T-cell (primary cell): Measurements from ENCODE around the gene LMTK3. TPM values are rescaled to one million over a fixed set of nuclear protein-coding genes. Genes with fewer than 3 reads are reported as not detected.

Experiments
- ATAC-seq, 4 experiments: fragments of 200-7000 bp in 3 of 4; fragments of 150-1000 bp in 1 of 4; cut with Tn5 transposase; replicated peaks in 1 of 4; 1 replicate in 3 of 4; 2 replicates in 1 of 4; pipeline ENCODE4 v1.10.0; 2021; ENCODE audit warnings: moderate library complexity in 3 of 4, mild to moderate bottlenecking in 2 of 4, moderate number of reproducible peaks in 1 of 4
- CTCF ChIA-PET, 2 donors: fragments of 300-600 bp; sonication (Branson Sonifier 250); formaldehyde crosslinking; loops; one replicate each; lab custom pipeline; 2022; ENCODE audit warnings: antibody characterized with exemption in 2 of 2; lab: Charles Lee
- POLR2A ChIA-PET, 2 donors: fragments of 300-600 bp; sonication (Branson Sonifier 250); formaldehyde crosslinking; loops; one replicate each; lab custom pipeline; 2022; ENCODE audit warnings: antibody characterized with exemption in 2 of 2; lab: Charles Lee
- DNase-seq, 35 experiments: peaks; one replicate each; pipeline versions ENCODE4 v3.0.0 to v3.0.0-alpha.2; 2013 to 2023
- H3K27ac ChIP-seq: one replicate; pipeline ENCODE4 v1.5.1; 2013; ENCODE audit warnings: low read length
- H3K27me3 ChIP-seq, 2 experiments: replicated peaks in 1 of 2; 1 replicate in 1 of 2; 2 replicates in 1 of 2; pipeline versions ENCODE4 v1.6.1 to v1.7.0; 2013; ENCODE audit warnings: low read length in 1 of 2, mixed read lengths in 1 of 2; ENCODE audit not compliant: control insufficient read depth in 2 of 2, insufficient read depth in 2 of 2; ENCODE audit errors: extremely low read depth in 1 of 2
- H3K36me3 ChIP-seq, 2 donors: 1 replicate in 1 of 2; 2 replicates in 1 of 2; pipeline versions ENCODE4 v1.6.1 to v1.7.0; 2013; ENCODE audit warnings: low read length in 1 of 2; ENCODE audit not compliant: control insufficient read depth in 2 of 2, insufficient read depth in 1 of 2; ENCODE audit errors: extremely low read depth in 1 of 2
- H3K4me1 ChIP-seq, 2 experiments: 1 replicate in 1 of 2; 2 replicates in 1 of 2; pipeline versions ENCODE4 v1.6.1 to v1.7.0; 2013; ENCODE audit warnings: low read length in 2 of 2, mixed read lengths in 1 of 2; ENCODE audit not compliant: insufficient read depth in 2 of 2, control insufficient read depth in 1 of 2; ENCODE audit errors: extremely low read depth in 1 of 2
- H3K4me3 ChIP-seq, 2 donors: 1 replicate in 1 of 2; 2 replicates in 1 of 2; pipeline versions ENCODE4 v1.5.1 to v1.7.0; 2013; ENCODE audit warnings: mild to moderate bottlenecking in 2 of 2, low read length in 1 of 2, moderate library complexity in 1 of 2; ENCODE audit not compliant: control insufficient read depth in 1 of 2; ENCODE audit errors: extremely low read depth in 1 of 2
- H3K9me3 ChIP-seq: 2 replicates; pipeline ENCODE4 v1.7.0; 2013
- H3K27ac Mint-ChIP-seq, 2 donors: one replicate each; pipeline ENCODE4 v1.8.0; 2020 to 2021; ENCODE audit warnings: mild to moderate bottlenecking in 2 of 2, mixed read lengths in 2 of 2
- H3K27me3 Mint-ChIP-seq, 2 donors: one replicate each; pipeline ENCODE4 v1.8.0; 2021 to 2022; ENCODE audit warnings: mixed read lengths in 2 of 2
- H3K36me3 Mint-ChIP-seq: one replicate; pipeline ENCODE4 v1.8.0; 2021; ENCODE audit warnings: mixed read lengths
- H3K4me1 Mint-ChIP-seq, 3 donors: one replicate each; pipeline ENCODE4 v1.8.0; 2020 to 2022; ENCODE audit warnings: mixed read lengths in 3 of 3, mild to moderate bottlenecking in 1 of 3
- H3K4me3 Mint-ChIP-seq, 3 donors: one replicate each; pipeline ENCODE4 v1.8.0; 2020 to 2022; ENCODE audit warnings: mild to moderate bottlenecking in 3 of 3, mixed read lengths in 3 of 3, moderate library complexity in 3 of 3
- H3K9me3 Mint-ChIP-seq, 3 donors: one replicate each; pipeline ENCODE4 v1.8.0; 2020 to 2022; ENCODE audit warnings: mixed read lengths in 3 of 3
- WGBS: methylation state at CpG from one replicate; pipeline ENCODE4 v1.1.5; 2013; ENCODE audit warnings: missing lambda C conversion rate; ENCODE audit not compliant: insufficient coverage; 5-methylcytosine and 5-hydroxymethylcytosine counted together
- total RNA-seq, 35 experiments: library from RNA in 6 of 35; stranded (reverse) in 6 of 35; fragments of 120-200 nt in 1 of 35; gene quantifications; one replicate each; pipeline versions ENCODE4 v1.2.1 to v1.2.4 and lab custom pipeline; 2013 to 2026

LMTK3 gene
- total RNA-seq, 5 donors from 2014 or later (not counting 1 experiment from before 2014, with no cell fraction given), result 17.5 to 28.2 (median 23.5) TPM

GRCh38 chr19:48448563-48448962 lies 63.1 kb downstream of the LMTK3 start:
- H3K36me3 ChIP-seq, result peaks cover 18 to 62% of the 10 kb centered on the region in 2 donors
- POLR2A ChIA-PET, result interaction anchor here (0.5 to 1.0 kb wide), 3 partner anchors 9 to 39 kb away, joined by 3 to 4 read pairs (median 3); no protein-coding TSS in a partner anchor
- 92% methylated on average over 4 of the region's 4 CpGs for WGBS

GRCh38 chr19:48446579-48446978 lies 65.1 kb downstream of the LMTK3 start:
- Histone ChIP-seq H3K36me3 (peaks cover 16 to 45% of the 10 kb centered on the region in 2 donors), H3K9me3 (no peaks in the 10 kb centered on the region), H3K4me1 (peaks cover 13 to 28% of the 10 kb centered on the region in 2 experiments), H3K27me3 (peaks cover 0 to 19% of the 10 kb centered on the region in 2 experiments), H3K4me3 (peak overlapping the region; percentile 75 to 88), H3K27ac (peak overlapping the region; percentile 75)
- POLR2A ChIA-PET, result no interaction called here
- ATAC-seq, result no peak
- DNase-seq, result no peak
- WGBS, result 29% methylated on average over 1 of the region's 7 CpGs
- Mint-ChIP-seq H3K27me3 (peaks cover 14 to 16% of the 10 kb centered on the region in 2 donors), H3K4me3 (peak overlapping the region; percentile 90 to 92 (median 91)), H3K36me3 (peaks cover 24% of the 10 kb centered on the region), H3K27ac (peak overlapping the region in 1 of 2 donors; percentile 93), H3K4me1 (peaks cover 34 to 44% (median 42%) of the 10 kb centered on the region in 3 donors), H3K9me3 (no peaks in the 10 kb centered on the region)
- CTCF ChIA-PET, result no interaction called here

More at GRCh38 chr19:48448563-48448962, 63.1 kb downstream of the LMTK3 start:
- H3K36me3 Mint-ChIP-seq, result peaks cover 26% of the 10 kb centered on the region
- ATAC-seq (no peak), DNase-seq (no peak)
- H3K4me1 ChIP-seq, result peaks cover 13 to 28% of the 10 kb centered on the region in 2 experiments
- H3K9me3 Mint-ChIP-seq, result no peaks in the 10 kb centered on the region
- H3K27ac ChIP-seq, result no peak overlapping the region
- H3K27ac Mint-ChIP-seq, result no peak overlapping the region
- H3K27me3 Mint-ChIP-seq, result peaks cover 6 to 9% of the 10 kb centered on the region in 2 donors
- peaks cover 0 to 10% of the 10 kb centered on the region in 2 experiments for H3K27me3 ChIP-seq
- peak overlapping the region in 1 of 3 donors; percentile 25 for H3K4me3 Mint-ChIP-seq
- H3K4me3 ChIP-seq, result no peak overlapping the region
- no peaks in the 10 kb centered on the region for H3K9me3 ChIP-seq
- peaks cover 34 to 41% (median 38%) of the 10 kb centered on the region in 3 donors for H3K4me1 Mint-ChIP-seq
- CTCF ChIA-PET, result no interaction called here

- H3K36me3 ChIP-seq, result peaks cover 9 to 37% of the 10 kb centered on the region in 2 donors
- CTCF ChIA-PET, result interaction anchor here in 1 of 2 donors (1.0 kb wide), 1 partner anchor 191 kb away, joined by 3 read pairs; the partner anchor contains the start of gene CARD8
- H3K4me3 ChIP-seq, result peak within 1 kb of the TSS; percentile 75 to 88
- peaks cover 13 to 28% of the 10 kb centered on the region in 2 experiments for H3K4me1 ChIP-seq
- peaks cover 17 to 20% of the 10 kb centered on the region in 2 donors for H3K27me3 Mint-ChIP-seq
- H3K4me3 Mint-ChIP-seq, result peak within 1 kb of the TSS; percentile 90 to 92 (median 91)
- POLR2A ChIA-PET, result interaction anchor here in 1 of 2 donors (0.5 kb wide), 1 partner anchor 276 kb away, joined by 3 read pairs; no protein-coding TSS in a partner anchor
- DNase-seq, result peak; percentile 80 to 98 (median 94)
- H3K4me1 Mint-ChIP-seq, result peaks cover 34 to 46% (median 42%) of the 10 kb centered on the region in 3 donors
- peak; percentile 91 to 95 (median 94) for ATAC-seq
- H3K27me3 ChIP-seq, result peaks cover 0 to 26% of the 10 kb centered on the region in 2 experiments
- H3K9me3 ChIP-seq, result no peaks in the 10 kb centered on the region
- no peaks in the 10 kb centered on the region for H3K9me3 Mint-ChIP-seq
- peaks cover 21% of the 10 kb centered on the region for H3K36me3 Mint-ChIP-seq
- H3K27ac Mint-ChIP-seq, result peak within 1 kb of the TSS; percentile 93 to 97
- H3K27ac ChIP-seq, result peak within 1 kb of the TSS; percentile 75
- WGBS, result under 1% methylated on average over 51 of the region's 61 CpGs
Observed at GRCh38 chr19:48445606-48446481, 65.8 kb downstream of the LMTK3 start, which contains the start of gene GRWD1. Gene GRWD1, plus strand, starts transcription at chr19:48445983. Its CDS starts 23 bp downstream, at chr19:48446006.

- Histone ChIP-seq H3K27ac (peak overlapping the region; percentile 75), H3K4me1 (peaks cover 13 to 28% of the 10 kb centered on the region in 2 experiments), H3K9me3 (no peaks in the 10 kb centered on the region), H3K36me3 (peaks cover 4 to 31% of the 10 kb centered on the region in 2 donors), H3K4me3 (peak overlapping the region; percentile 75 to 88), H3K27me3 (peaks cover 0 to 28% of the 10 kb centered on the region in 2 experiments)
- H3K9me3 Mint-ChIP-seq, result no peaks in the 10 kb centered on the region
- peak overlapping the region; percentile 93 to 97 for H3K27ac Mint-ChIP-seq
- peaks cover 34 to 46% (median 42%) of the 10 kb centered on the region in 3 donors for H3K4me1 Mint-ChIP-seq
- CTCF ChIA-PET, result interaction anchor here in 1 of 2 donors (0.5 to 1.0 kb wide), 2 partner anchors 178 to 190 kb away, joined by 3 read pairs; partner anchors contain the start of gene CARD8
- no CpG with 5 or more reads among the region's 6 CpGs for WGBS
- POLR2A ChIA-PET, result interaction anchor here (0.5 to 0.6 kb wide), 2 partner anchors 16 to 275 kb away, joined by 3 to 9 read pairs; no protein-coding TSS in a partner anchor
- H3K27me3 Mint-ChIP-seq, result peaks cover 17 to 21% of the 10 kb centered on the region in 2 donors
- DNase-seq (peak in 3 of 35 experiments; percentile 5 to 54 (median 26)), ATAC-seq (peak; percentile 26 to 42 (median 34))
- peaks cover 21% of the 10 kb centered on the region for H3K36me3 Mint-ChIP-seq
- peak overlapping the region; percentile 90 to 92 (median 91) for H3K4me3 Mint-ChIP-seq
Observed at GRCh38 chr19:48445256-48445605, 66.4 kb downstream of the LMTK3 start.

- Mint-ChIP-seq H3K4me3 (peak overlapping the region; percentile 90 to 92 (median 91)), H3K4me1 (peaks cover 34 to 46% (median 42%) of the 10 kb centered on the region in 3 donors), H3K27ac (peak overlapping the region; percentile 93 to 97), H3K27me3 (peaks cover 17 to 22% of the 10 kb centered on the region in 2 donors), H3K36me3 (peaks cover 21% of the 10 kb centered on the region), H3K9me3 (no peaks in the 10 kb centered on the region)
- Histone ChIP-seq H3K4me1 (peaks cover 13 to 28% of the 10 kb centered on the region in 2 experiments), H3K27ac (no peak overlapping the region), H3K9me3 (no peaks in the 10 kb centered on the region), H3K27me3 (peaks cover 0 to 29% of the 10 kb centered on the region in 2 experiments), H3K36me3 (peaks cover 4 to 28% of the 10 kb centered on the region in 2 donors), H3K4me3 (peak overlapping the region; percentile 75 to 88)
- ATAC-seq (no peak), DNase-seq (no peak)
- POLR2A ChIA-PET, result interaction anchor here in 1 of 2 donors (0.6 kb wide), 1 partner anchor 16 kb away, joined by 9 read pairs; no protein-coding TSS in a partner anchor
- WGBS, result no CpG with 5 or more reads among the region's 3 CpGs
- CTCF ChIA-PET, result interaction anchor here in 1 of 2 donors (0.5 to 1.0 kb wide), 2 partner anchors 178 to 190 kb away, joined by 3 read pairs; partner anchors contain the start of gene CARD8
Observed at GRCh38 chr19:48444936-48445200, 66.8 kb downstream of the LMTK3 start.
